ENCODE measurements around the gene A1BG.

A1BG gene

GRCh38 chr19:58305065-58305931, 48.0 kb downstream of the A1BG start, which contains the start of gene ERVK3-1:
Gene ERVK3-1, plus strand, starts transcription at chr19:58305377. Its CDS starts 6,792 bp downstream, at chr19:58312169.
- Histone ChIP-seq H3K4me2 (ENCODE audit: low read depth, low read length, poor library complexity, severe bottlenecking) (peak within 1 kb of the TSS; percentile 96), H4K20me1 (ENCODE audit: insufficient read depth, low read length, poor library complexity, severe bottlenecking) (peaks cover 25% of the 10 kb centered on the region), H2AFZ (ENCODE audit: low read length) (peak within 1 kb of the TSS; percentile 85), H3K9ac (ENCODE audit: low read depth, low read length, poor library complexity, severe bottlenecking) (peak within 1 kb of the TSS; percentile 89), H3K9me2 (replicated peaks; ENCODE audit: low read depth, low read length) (no peaks in the 10 kb centered on the region), H3K9me3 (ENCODE audit: insufficient read depth, low read depth, low read length) (no peaks in the 10 kb centered on the region), H3F3A (ENCODE audit: low read depth) (no peaks in the 10 kb centered on the region), H3K4me3 (ENCODE audit: low read length, poor library complexity, severe bottlenecking) (peak within 1 kb of the TSS; percentile 92), H3K79me2 (ENCODE audit: insufficient read depth, low read length) (peaks cover 46% of the 10 kb centered on the region), H3K27me3 (ENCODE audit: insufficient read depth, low read length, poor library complexity, severe bottlenecking) (no peaks in the 10 kb centered on the region), H3K4me1 (ENCODE audit: insufficient read depth, low read length, poor library complexity, severe bottlenecking) (peaks cover 38% of the 10 kb centered on the region), H3K36me3 (ENCODE audit: insufficient read depth, low read length) (peaks cover 23% of the 10 kb centered on the region; the same call in 1 of the 2 replicates)
- TF ChIP-seq EZH2phosphoT487 (IDR thresholded peaks at IDR 0.05; ENCODE audit: borderline replicate concordance) (no peak), CTCF (conservative IDR thresholded peaks at IDR 0.05; ENCODE audit: low read length) (no peak)

- H3K36me3 ChIP-seq (ENCODE audit: insufficient read depth, low read length) = peaks cover 28% of the 10 kb centered on the region; the same call in 1 of the 2 replicates
- peaks cover 20% of the 10 kb centered on the region for H4K20me1 ChIP-seq (ENCODE audit: insufficient read depth, low read length, poor library complexity, severe bottlenecking)
- H3K9ac ChIP-seq (ENCODE audit: low read depth, low read length, poor library complexity, severe bottlenecking) = peak overlapping the region; percentile 89
- no peak for TF ChIP-seq CTCF (conservative IDR thresholded peaks at IDR 0.05; ENCODE audit: low read length)
- no peak for TF ChIP-seq EZH2phosphoT487 (IDR thresholded peaks at IDR 0.05; ENCODE audit: borderline replicate concordance)
- peak overlapping the region; percentile 96 for H3K4me2 ChIP-seq (ENCODE audit: low read depth, low read length, poor library complexity, severe bottlenecking)
- H2AFZ ChIP-seq (ENCODE audit: low read length) = peak overlapping the region; percentile 85
- peak overlapping the region; percentile 92 for H3K4me3 ChIP-seq (ENCODE audit: low read length, poor library complexity, severe bottlenecking)
- no peaks in the 10 kb centered on the region for H3K27me3 ChIP-seq (ENCODE audit: insufficient read depth, low read length, poor library complexity, severe bottlenecking)
- H3K4me1 ChIP-seq (ENCODE audit: insufficient read depth, low read length, poor library complexity, severe bottlenecking) = peaks cover 38% of the 10 kb centered on the region
- H3F3A ChIP-seq (ENCODE audit: low read depth) = no peaks in the 10 kb centered on the region
- peaks cover 51% of the 10 kb centered on the region for H3K79me2 ChIP-seq (ENCODE audit: insufficient read depth, low read length)
- H3K9me2 ChIP-seq (replicated peaks; ENCODE audit: low read depth, low read length) = no peaks in the 10 kb centered on the region
- H3K9me3 ChIP-seq (ENCODE audit: insufficient read depth, low read depth, low read length) = no peaks in the 10 kb centered on the region
Measured at GRCh38 chr19:58304748-58305064, 48.6 kb downstream of the A1BG start.

- Histone ChIP-seq H3K4me3 (ENCODE audit: low read length, poor library complexity, severe bottlenecking) (no peak overlapping the region), H3K9ac (ENCODE audit: low read depth, low read length, poor library complexity, severe bottlenecking) (peak overlapping the region; percentile 89), H3K4me1 (ENCODE audit: insufficient read depth, low read length, poor library complexity, severe bottlenecking) (peaks cover 35% of the 10 kb centered on the region), H3K36me3 (ENCODE audit: insufficient read depth, low read length) (peaks cover 28% of the 10 kb centered on the region; the same call in 1 of the 2 replicates), H3K9me3 (ENCODE audit: insufficient read depth, low read depth, low read length) (no peaks in the 10 kb centered on the region), H3K4me2 (ENCODE audit: low read depth, low read length, poor library complexity, severe bottlenecking) (peak overlapping the region; percentile 96), H3K9me2 (replicated peaks; ENCODE audit: low read depth, low read length) (no peaks in the 10 kb centered on the region), H3F3A (ENCODE audit: low read depth) (no peaks in the 10 kb centered on the region), H2AFZ (ENCODE audit: low read length) (no peak overlapping the region), H3K79me2 (ENCODE audit: insufficient read depth, low read length) (peaks cover 49% of the 10 kb centered on the region), H4K20me1 (ENCODE audit: insufficient read depth, low read length, poor library complexity, severe bottlenecking) (peaks cover 16% of the 10 kb centered on the region), H3K27me3 (ENCODE audit: insufficient read depth, low read length, poor library complexity, severe bottlenecking) (no peaks in the 10 kb centered on the region)
- no peak for TF ChIP-seq CTCF (conservative IDR thresholded peaks at IDR 0.05; ENCODE audit: low read length)
- TF ChIP-seq EZH2phosphoT487 (IDR thresholded peaks at IDR 0.05; ENCODE audit: borderline replicate concordance) = no peak
Measured at GRCh38 chr19:58304255-58304654, 49.0 kb downstream of the A1BG start.

Data from Loucy (cell line).